Measurements from ENCODE around the gene TECTB.
"Not testable (repeated sequence)": the region's sequence is repeated elsewhere in the genome, so short reads cannot be mapped to it uniquely, and the experiment has no call there.

The TECTB gene

GRCh38 chr10:112283100-112283499, at the start of gene TECTB:
Gene TECTB (plus strand): TSS chr10:112283400. CDS start chr10:112283735, 335 bp downstream.
- DNase-seq = no peak

DNA sequence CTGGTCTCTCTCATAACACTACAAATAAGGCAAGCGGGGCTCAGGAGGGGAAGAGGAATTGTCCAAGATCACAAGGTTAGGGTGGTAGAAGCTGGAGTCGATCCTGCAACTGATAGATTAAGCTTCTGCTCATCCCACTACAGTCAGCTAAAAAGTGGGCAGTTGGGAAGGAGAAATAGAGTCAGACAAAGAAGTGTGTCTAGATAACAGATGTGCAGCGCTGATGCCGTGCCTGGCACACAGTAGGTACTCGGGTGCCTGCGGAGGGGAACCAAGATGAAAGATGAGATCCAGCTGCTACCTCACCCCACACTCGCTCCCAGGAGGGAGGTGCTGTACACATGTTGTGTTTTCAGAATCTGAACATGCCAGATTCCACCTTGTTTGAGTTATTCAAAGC, 48.1 kb upstream of the TECTB start:
- no peak for DNase-seq

DNA sequence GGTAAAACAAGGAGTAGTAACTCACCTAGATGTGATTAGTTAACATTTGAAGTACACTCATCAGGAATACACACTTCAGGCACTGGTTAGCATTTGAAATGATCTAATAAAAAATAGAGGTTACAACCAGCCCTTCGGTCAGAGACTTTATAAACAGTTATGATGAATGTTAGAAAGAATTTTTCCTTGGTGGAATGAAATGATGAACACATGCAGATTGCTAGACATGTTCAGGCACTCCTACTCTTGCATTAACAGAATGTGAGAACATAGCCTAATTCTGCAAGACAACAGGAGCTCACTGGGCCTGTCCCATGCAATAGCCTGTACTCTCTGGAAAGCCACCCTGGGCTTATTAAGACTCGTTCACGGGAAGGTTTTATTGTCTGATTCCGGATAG, 47.3 kb upstream of the TECTB start:
- DNase-seq = peak; percentile 12

GRCh38 chr10:112236486-112236885, 46.7 kb upstream of the TECTB start:
- DNase-seq = no peak

- no peak for DNase-seq
Measured at GRCh38 chr10:112239347-112239746, 43.9 kb upstream of the TECTB start.

- DNase-seq = no peak
Measured at GRCh38 chr10:112240441-112240840, 42.8 kb upstream of the TECTB start.

DNA sequence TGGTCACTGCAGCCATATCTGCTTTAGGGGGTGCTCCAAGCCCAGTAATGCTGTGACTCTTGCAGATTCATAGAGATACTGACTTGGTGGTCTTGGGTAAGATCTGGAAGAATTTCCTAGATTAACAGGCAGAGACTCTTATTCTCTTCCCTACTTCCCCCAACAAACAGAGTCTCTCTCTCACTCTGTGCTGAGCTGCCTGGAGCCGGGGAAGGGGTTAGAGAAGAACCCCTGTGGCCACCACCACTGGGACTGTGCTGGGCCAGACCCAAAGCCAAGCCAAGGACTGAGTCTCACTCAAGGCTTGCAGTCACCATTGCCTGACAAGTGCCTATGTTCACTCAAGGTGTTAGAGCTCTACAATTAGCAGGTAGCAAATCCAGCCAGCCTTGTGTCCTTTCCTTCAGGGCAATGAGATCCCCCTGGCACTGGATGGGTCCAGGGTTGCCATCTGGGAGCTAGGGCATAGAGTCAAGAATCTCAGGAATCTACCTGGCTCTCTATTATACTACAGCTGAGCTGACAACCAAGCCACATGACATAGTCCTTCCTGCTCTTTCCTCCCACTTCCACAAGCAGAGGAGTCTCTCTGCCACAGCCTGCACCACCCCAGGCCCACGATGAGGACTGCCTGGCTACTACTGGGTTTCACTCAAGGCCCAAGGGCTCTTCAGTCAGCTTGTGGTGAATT, 41.4 kb upstream of the TECTB start:
- no peak for DNase-seq

DNA sequence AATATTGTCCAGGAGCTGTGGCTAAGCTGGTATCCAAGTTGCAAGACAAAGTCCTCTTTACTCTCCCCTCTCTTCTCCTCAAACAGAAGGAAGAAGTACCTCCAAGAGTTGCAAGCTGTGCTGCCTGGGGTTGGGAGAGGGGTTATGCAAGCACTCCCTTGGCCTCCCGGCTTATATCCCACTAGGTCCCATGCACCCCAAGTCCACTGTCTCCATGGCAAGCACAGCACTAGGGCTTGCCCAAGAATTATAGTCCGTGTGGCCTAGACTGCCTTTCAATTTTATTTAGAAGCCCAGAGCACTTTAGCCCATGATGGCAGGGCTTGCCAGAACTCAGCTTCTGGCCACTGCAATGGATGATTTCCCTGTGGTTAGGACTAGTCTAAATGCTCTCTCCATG, 40.4 kb upstream of the TECTB start:
- no peak for DNase-seq

GRCh38 chr10:112243713-112244112, 39.5 kb upstream of the TECTB start:
- DNase-seq = no peak

GRCh38 chr10:112244197-112244596, 39.0 kb upstream of the TECTB start:
- peak; percentile 51 for DNase-seq

DNA sequence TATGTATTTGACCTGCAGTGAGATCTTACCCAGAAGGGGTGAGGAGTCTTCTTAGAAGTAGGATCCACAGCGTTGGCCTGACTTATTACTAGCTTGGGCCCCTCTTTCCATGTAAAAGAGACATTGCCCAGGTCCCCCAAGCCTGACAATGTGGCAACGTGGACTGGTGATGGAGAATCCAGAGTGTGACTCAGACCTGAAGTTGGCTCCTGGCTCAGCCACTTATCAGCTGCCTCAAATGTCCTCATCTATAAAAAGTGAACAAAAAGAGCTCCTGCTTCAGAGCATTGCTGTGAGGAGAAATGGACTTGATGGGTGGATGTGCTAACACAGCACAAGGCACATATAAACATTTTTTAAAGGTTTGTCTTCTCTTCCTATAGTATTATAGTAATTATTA, 35.4 kb upstream of the TECTB start:
- DNase-seq = no peak

GRCh38 chr10:112248584-112249295, 34.5 kb upstream of the TECTB start:
- DNase-seq = no peak

GRCh38 chr10:112249722-112250121, 33.5 kb upstream of the TECTB start:
- DNase-seq = no peak

- DNase-seq = peak; percentile 81
Measured at GRCh38 chr10:112250555-112250954, 32.6 kb upstream of the TECTB start.

DNA sequence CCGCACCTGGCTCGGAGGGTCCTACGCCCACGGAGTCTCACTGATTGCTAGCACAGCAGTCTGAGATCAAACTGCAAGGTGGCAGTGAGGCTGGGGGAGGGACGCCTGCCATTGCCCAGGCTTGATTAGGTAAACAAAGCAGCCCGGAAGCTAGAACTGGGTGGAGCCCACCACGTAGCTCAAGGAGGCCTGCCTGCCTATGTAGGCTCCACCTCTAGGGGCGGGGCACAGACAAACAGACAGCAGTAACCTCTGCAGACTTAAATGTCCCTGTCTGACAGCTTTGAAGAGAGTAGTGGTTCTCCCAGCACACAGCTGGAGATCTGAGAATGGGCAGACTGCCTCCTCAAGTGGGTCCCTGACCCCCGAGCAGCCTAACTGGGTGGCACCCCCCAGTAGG, 32.0 kb upstream of the TECTB start:
- DNase-seq = not testable (repeated sequence)

GRCh38 chr10:112258407-112258806, 24.8 kb upstream of the TECTB start:
- DNase-seq = no peak

DNA sequence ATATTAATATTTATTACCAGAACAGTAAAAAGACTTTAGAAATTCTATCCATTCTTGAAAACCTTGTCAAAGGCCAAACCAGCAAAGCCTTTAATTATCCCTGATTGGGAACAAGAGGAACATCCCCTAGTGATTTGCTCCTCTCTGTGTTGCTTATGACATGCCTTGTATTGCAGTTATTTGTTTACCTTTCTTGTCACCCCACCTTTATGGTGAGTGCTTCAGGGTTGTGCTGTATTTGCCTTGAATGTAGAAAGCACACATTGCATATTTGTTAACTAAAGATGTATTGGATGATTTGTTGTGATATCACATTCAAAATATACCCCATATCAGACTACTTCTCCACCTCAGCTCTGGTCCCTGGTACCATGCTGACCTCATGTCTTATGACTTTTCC, 23.5 kb upstream of the TECTB start:
- DNase-seq = no peak

GRCh38 chr10:112260831-112261230, 22.4 kb upstream of the TECTB start:
- no peak for DNase-seq

GRCh38 chr10:112261281-112261822, 21.8 kb upstream of the TECTB start:
- DNase-seq = peak; percentile 81

DNA sequence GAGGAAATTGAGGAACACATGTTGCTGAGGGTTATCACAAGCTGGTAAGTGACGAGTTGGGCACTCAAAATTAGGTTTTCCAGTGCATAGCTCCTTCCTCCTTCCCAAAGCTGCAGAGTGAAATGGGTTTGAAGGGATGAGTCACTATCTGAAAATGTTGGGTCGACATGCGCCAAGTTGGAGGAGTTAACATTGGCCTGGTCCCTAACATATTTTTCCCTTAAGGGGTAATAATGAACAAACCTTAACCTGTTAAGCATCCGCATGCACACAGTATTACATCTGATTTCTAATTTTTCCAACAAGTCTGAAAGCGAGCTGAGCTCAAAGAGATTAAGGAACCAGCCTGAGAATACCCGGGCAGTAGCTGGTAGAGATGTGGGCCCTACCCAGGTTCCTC, 20.7 kb upstream of the TECTB start:
- DNase-seq = peak; percentile 68

- peak; percentile 56 for DNase-seq
Measured at GRCh38 chr10:112265745-112266144, 17.5 kb upstream of the TECTB start.

DNA sequence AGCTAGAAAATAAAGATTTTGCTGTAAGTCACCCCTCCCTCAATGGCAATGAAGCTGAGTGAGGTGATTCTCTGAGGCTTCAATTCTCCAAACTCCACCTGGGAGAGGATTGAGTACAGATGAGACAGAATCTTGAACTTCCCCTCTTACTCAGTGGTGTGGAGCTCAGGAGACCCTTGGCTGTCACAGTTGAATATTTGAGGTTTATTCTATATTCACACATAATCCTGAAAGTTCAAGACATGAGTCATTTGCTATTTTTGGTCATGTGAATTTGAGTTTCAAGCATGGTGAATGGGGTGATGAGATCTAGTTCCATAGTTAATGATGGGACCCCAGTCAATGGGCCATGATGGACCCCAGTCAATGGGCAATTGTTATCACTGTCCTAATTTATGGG, 13.9 kb upstream of the TECTB start:
- peak; percentile 80 for DNase-seq

- DNase-seq = peak; percentile 93
Measured at GRCh38 chr10:112271982-112272381, 11.2 kb upstream of the TECTB start.

DNA sequence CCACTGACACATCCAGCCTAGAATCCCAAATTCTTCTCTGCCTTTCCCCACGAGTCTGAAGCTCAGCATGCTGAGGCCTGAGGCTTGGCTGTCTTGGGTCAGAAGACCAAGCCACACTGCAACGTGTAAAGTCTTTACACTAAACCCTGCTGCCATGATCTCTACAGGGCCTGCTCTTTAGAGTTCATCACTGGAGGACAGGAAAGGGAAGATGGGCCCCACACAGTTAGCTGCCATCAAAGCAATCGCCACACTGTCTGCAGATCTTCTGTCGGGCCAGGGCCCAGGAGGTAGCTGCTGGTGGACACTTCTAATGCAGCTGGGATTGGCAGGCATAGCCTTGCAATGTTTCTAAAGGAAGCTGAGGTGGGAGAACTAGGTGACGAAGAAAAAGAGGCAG, 8.4 kb upstream of the TECTB start:
- DNase-seq = no peak

Measured in fibroblast of upper back skin (primary cell).